ENCODE results near the gene DIAPH3.

Gene DIAPH3

DNA sequence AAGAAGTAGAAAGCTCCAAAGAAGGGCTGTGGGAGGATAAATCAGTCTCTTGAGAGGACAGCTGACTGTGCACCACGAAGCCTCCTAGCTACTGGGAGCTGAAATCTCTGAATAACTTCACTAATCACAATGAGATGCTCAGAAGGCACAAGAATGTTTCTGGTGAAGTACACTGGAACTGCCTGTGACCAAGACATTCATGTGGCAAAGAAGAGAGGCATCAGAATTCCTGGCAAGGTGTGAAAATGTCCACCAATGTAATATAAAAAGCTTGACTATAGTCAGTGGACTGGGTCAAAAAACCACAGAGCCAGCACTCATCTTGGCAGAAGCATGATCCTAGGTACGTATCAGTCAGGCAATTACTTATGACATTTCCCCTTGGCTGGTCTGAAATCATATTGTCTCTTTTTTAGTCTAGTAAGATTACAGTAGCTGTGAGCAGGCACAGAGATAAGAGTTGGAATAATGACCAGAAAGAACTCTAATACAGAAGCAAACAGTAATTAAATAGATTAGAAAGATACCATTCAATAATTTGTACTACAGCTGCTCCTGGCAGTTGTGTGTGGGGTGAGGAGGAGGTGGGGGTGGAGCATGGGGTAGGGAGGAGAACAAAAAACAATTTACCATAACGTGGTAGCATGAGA, 434.7 kb downstream of the DIAPH3 start:
- DNase-seq (ENCODE audit: low spot score), result no peak

DNA sequence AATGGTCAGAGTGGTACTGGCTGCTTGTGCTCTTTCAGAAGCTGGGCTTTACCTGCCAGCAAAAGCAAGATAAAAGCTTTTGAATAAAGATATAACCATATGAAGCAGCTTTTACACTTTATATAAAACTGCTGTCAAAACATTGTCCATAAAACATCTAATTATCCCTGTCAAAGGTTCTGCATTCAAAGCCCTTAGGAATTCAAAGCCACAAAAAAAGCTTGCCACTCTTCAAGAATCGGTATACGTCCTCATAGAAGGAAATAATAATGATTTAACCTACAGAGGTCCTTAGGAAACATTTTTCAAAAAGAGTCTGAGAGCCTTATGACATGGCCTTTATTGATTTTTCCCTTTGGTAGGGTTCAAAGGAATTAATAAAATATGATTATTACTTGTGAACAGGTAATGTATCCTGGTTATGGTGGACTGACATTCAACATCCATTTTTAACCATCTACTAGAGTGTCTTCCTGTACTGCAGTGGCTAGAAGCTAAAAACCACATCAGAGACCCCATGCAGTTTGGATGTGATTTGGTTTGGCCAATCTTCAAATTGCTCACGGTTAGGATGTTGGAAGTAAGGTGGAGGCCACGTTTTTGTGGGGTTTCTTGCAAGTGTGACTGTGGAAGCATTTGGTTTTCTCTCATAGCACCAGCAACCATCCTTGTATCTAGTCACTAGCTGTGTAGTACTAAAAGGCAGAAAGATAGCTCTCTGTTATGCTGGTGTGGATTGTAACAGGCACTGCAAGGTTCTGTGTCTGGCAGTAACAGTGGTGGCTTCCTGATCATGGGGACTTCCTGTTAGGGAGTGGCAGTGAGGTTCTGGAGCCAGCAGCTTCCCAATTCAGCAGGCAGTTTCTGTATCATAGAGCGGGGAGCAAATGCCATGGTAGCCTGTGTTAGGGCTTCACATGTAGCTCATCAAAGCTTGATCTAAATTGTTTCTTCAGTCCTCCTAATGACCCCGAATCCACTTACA, 441.5 kb downstream of the DIAPH3 start:
- DNase-seq (ENCODE audit: low spot score), result no peak

DNA sequence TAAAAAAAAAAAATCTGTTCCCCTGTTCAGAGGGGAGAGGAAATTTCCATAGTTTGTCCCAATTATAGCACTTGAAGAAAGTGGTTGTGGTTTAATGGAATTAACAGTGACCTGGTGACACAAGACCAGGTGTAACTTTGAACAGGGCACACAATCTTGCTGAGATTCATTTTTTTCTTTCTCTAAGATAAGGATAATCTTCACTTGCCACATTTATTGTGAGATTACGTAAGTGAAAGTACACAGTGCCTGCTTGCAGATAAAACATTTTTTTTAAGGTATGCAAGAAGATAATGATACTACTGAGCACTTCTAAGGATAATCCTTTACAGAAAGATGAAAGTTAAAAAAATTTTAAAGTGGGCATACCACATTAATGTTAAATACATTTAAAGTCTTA, 448.1 kb downstream of the DIAPH3 start:
- no peak for DNase-seq (ENCODE audit: low spot score)

DNA sequence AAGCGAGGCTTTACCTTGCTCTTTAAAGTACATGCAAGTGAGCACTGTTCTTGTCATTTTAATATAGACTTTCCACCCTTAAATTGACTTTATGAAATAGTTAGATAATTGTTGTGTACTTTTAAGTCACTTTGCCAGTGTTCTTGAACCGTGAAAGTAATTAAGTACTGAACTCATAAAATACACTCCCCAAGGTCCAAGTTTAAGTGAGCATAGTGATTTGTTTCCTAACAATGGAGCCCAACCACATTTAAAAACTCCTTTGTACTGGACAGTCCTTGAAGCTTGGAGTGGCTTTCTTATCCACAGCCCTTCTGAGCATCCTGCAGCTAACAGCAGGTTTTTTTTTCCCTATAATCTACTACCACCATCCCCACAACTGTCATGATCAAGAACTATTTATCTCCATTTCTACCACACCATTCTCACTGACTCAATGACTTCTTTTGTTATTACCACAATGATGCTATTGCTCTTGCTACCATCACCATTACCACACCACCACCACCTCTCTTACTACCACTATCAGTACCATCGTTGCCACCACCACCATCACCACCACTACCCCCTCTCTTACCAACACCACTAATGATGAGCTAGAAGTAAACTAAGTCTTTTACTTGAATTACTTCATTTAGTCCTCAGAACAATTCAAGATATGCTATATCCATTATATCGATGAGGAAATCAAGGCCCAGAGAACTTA, 452.6 kb downstream of the DIAPH3 start:
- DNase-seq (ENCODE audit: low spot score), result no peak

DNA sequence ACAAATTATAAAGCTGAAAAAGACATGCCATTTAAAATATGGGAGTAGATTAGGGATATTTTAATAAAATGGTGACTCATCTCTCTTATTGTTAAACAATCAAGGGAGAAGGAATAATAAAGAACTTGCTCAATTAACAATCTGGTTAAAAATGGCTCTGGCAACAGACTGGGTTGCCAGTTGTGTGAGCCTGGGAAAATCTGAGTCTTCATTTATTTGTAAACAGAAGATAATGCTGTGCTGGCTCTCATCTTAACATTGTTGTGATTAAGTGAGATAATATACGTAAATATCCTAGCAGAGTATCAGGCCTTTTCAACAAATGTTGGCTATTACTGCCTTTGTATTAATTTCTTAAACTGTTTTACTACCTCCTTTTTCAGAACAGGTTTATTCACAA, 453.3 kb downstream of the DIAPH3 start:
- no peak for DNase-seq (ENCODE audit: low spot score)

DNA sequence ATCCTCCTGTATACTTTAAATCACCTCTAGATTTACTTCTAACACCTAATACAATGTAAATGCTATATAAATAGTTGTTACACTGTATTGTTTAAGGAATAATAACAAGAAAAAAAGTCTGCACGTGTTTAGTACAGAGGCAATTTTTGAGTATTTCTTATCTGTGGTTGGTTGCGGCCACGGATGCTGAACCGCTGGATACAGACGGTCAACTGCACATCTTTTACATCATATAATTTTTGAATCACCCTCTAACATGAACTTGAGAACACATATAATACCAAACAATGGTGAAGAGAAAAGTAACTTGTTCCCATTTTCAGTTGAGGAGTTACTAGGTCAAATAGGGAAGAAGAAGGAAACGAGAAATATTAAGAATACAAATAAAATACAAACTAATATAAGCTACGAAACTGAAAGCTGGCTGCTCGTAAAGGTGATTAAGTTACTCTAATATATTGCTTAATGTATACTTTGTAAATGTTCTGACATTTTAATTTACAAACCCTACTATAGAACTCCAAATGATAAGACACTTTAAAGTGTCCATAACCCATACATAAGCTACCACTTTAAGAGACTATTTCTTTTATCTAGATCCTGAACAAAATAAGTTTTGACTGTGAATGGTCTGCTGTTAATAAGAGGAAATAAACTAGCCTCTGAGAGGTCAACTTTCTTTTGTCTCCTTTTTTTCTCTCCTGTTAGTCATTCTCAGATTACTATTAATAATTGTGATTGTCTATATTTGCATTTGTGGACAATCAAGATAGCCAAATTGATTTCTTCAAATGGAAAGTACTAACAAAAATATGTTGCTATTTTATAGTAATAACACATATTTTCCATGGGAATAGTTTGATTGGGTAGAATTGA, 457.4 kb downstream of the DIAPH3 start:
- no peak for DNase-seq (ENCODE audit: low spot score)

DNA sequence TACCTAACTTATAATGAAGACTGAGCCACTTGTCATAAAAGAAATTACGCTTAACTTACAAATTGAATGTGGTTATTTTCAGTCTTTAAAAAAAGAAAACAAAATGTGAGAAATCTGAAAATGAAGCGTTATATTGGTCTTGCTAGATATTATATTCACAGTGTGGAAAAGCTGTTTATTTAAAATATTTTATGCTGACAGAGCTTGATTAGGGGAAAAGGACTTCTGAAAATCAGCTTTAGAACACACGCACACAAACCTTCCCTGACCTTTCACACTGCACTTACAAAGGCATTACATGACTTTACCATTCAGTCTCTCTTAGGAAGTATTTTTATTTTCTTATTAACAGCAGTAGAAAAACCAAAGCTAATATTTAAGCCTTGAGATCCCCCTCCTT, 461.5 kb downstream of the DIAPH3 start:
- DNase-seq (ENCODE audit: low spot score), result no peak

DNA sequence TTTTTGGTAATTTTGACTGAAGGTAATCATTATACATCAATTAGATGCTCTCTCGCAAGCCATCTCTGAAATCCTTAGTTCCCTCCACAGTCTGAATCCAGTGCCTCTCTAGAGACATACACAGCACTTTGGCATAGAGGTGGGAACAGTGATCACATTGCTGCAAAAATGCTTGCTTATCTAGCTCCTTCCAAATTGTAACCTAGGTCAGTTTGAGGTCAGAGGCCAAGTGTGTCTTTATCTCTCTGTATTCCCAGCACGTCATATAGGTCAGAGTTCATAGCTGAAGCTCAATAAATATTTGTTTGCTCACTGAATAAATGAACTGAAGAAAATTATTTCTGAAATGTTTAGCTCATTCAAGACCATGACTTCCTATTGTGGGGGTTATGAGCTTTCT, 462.5 kb downstream of the DIAPH3 start:
- no peak for DNase-seq (ENCODE audit: low spot score)

DNA sequence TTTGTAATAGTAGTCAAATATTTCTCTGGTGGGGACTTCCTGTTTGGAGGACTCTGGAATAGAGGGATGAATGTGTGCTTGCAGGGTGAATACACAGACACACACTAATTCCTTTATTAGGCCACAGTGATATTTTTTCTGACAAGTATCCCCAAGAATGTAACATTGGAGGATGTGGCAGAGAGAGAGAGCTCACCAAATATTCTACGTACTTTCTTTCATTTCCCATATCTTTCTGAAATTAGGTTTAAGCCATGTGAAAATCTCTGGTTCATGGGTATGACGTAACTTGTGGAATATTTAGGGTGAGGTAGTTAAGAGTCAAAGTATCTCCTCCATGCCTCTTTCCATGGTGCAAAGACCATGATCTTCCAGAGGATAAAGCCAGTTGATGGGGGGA, 463.4 kb downstream of the DIAPH3 start:
- no peak for DNase-seq (ENCODE audit: low spot score)

DNA sequence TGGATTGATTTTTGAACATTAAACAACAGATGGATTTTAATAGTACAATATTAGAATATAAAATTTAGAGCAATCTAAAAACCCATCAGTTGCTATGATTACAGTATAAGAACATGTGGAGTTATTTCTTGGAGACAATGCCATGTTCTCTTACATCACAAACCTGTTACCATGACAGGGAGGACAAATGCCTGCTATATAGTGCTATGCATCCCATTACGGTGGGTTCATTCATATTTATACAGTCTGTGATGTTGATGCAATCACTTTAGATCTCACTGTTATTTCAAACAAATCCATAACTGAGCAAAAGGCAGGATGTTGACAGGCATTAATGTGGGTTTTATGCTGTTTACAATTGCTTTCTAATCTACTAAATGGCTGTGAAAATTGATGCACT, 467.5 kb downstream of the DIAPH3 start:
- DNase-seq (ENCODE audit: low spot score), result no peak

DNA sequence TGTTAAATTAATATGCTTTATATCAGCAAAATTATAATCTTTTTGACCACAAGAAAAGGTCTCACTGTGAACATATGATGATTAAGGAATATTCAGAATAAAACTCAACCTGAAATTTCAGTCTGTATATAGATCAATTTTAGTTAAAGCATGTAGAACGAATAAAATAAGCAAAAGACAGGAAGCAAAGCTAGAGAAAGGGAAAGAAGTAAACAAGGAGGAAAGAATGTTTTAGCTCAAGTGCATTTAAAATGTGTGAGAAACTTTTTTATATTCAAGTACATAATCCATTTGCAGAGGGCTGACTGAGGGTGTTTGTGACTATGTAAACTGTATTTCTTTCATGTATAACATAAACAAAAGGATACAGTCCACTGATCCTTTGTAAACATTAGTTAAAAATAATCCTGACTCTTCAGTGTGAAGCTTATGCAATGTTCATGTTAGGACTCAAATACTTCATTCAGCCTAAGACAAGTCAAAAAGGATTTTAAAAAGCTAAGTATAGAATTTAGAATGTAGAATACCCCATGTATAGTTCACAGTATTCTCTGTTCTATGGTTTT, 472.1 kb downstream of the DIAPH3 start:
- DNase-seq (ENCODE audit: low spot score), result no peak

DNA sequence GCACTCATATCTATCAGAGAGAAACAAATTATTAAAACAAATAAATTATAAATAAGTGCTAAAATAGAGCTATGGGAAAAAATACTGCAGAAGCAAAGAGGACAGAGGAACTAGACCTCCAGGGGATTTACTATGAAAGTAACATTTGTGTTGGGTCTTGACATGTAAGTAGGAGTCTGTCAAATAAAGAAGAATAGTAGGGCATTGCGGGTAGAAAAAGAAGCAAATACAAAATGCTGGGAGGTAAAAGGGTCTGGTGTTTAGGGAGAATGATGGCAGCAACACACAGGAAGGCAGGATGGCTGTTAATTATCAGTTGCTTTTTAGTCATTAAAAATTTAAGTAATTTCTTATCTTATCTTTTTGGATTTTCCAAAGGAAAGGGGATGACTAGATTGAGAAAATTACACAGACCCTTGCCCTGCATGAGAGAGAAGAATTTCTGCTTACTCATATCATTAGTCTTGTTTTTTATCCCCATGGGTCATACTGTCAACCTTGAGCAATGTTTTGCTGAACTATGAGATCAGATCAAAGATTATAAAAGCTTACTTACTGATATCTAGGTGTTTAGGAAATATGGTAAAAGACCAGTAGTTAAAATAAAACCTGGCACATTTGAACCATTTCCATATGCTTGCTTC, 472.7 kb downstream of the DIAPH3 start:
- no peak for DNase-seq (ENCODE audit: low spot score)

DNA sequence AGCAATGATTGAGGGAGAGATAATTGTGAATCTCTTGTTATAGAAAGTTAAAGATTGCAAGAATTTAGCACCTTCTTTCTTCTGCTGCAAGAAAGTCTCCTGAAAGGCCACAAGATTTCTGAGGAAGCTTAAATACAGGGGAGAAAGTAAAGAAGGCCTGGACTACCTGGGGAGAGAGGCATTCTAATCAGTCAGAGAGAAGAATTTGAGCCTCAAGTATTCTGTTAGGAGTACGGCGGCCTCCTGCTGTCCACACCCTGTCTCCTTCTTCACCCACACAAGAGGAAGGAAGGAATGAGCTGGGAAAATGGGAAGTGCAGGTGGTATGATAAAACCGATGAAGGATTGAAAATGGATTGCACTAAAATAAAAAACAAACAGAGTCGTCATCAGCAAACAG, 474.7 kb downstream of the DIAPH3 start:
- no peak for DNase-seq (ENCODE audit: low spot score)

DNA sequence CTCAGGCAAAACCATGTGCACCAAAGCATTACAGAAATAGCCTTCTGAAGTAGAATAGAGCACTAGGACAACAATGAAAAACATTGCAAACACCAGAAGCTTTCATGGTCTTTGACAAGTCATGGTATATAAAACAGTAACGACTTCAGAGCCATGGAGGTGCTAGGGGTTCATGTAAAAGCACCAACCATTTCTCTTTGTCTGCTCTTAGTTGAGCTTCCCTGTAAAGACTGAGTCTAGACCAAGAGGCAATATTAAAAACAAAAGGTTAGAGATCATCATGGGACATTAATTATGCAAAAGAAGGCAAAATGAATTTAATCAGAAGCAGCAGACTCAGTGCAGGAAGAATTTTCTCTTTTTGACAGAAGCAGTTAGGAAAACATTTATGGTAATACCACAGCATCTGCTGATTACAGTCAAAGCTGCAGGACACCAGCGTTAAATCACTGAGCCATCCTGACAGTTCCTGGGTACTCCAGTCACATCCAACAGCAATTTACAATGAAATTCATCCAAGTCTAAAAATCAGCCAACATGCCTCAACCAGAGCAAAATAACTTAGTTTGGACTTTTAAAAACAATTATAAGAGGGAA, 476.8 kb downstream of the DIAPH3 start:
- DNase-seq (ENCODE audit: low spot score), result no peak

DNA sequence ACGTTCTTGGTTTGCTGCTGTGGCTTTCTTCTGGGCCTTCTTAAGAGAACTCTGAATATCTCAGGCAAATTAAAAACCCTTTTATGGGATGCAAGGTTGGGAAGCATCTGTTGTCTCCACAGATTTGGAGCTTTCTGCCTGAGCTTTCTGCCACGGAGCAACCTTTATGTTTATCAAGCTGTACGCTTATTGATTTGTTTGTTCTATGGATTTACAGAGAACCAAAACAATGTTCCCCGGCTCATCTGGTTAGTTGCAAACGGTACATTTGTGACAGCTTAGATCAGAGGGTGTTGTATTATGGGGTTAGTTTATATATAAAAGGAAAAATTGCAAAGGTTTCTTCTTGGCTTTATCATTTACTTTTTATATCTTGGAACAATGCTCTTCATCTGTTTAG, 479.6 kb downstream of the DIAPH3 start:
- no peak for DNase-seq (ENCODE audit: low spot score)

DNA sequence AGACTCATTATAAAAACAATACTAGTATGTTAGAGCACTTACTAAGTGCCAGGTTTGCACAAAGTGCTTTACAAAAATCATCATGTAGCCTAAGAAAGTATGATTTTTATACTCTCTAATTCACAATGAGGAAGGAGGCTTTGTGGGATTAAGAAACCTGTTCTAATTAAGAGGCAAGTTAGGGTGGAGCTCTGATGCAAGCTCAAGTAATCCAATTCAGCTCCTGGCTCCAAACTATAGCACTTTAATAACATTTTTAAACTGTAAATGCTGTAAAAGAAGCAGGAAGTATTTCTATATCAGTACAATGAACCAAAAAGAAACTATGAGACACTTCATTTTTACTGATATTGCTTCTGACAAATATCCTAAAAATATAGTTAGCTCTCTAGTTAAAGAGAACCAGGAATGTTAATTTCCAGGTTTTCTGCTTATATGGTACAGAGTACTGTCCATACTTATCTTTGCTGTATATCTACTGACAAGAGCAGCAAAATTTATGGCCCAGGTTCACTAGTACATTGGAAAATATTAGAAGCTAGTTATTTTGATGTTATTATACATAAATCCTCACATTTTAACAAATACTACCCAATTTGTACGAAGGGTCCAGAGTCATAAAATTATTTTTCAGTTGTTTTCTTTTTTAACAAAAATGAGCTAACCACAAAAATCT, 482.0 kb downstream of the DIAPH3 start:
- DNase-seq (ENCODE audit: low spot score), result no peak

DNA sequence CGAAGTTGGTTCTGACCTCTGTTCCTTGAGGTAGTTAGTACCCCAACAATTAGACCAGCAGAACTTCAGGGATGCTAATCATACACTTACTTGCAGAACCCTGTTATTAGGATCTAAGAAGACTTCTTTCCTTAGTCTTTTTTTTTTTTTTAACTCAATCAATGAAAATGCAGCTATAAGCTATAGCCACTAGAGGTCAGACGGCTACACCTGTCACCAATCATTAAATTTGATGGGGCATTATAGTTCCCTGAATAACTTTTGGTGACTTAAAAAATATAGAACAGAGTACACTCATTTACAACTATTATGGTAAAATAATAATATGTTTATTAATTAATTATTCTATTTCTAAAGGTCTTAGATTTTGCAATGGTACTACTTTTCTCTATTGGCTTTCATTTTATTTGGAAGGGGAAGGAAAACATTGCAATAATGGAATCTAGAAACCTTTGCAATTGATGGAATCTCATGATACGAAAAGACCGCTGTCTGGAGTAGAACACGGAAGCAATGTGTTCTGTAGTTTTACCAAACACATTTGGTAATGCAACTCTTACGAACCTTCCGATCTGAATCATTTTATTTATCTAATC, 483.2 kb downstream of the DIAPH3 start:
- no peak for DNase-seq (ENCODE audit: low spot score)

DNA sequence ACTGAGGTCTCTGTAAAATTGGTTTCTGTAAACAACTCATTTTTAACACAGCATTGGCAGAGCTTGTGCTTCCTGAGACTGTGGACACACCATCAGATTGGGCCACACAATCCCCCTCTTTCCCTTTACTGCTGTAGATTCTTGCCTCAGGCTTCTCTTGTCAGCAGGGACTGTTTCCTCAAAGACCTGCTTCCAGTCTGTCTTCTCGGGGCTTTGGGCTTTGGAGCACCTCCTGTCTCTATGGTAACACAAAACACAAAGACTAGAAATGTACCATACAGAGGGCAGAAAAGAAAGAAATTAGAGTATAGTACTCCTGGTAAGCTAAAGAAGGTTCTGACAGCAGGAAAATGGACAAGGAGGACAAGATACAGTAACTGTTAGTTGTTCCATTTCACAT, 484.5 kb downstream of the DIAPH3 start:
- DNase-seq (ENCODE audit: low spot score), result no peak

DNA sequence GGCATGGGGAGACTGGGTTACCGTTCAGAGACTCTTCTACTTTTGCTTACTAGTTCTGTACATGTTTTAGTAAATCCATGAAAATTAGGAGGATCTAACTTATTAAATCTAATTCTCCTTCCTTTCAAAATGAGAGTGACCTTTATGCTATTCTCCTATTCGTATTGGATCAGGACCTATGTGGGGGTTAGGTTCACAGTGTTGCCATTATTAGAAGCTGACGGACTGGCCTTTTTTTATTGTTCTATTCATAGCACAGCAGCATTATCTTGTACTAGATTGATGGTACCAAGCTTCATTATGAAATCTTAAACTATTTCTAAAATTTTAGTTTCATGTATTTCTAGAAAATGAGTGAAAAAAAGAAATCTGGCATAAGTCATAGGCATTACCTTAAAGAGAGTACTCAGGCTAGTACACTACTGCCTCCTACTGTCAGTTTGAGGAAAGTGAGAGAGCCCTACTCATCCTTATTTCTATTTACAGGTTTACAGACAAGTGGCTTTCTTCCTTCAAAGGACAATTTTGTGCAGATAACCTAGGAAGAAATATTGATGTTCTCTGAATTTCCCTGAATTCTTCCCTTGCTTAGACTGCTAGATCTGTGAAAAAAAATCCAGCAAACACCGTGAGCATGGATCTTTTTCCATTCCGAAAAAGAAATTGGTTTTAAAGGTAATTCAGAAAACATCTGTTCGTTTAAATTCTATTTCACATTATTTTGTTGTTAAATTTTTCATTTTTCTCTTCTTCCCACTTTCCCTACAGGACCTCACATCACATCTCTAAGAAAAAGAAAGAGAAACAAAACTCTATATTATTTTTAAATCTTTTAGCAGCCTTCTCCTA, 485.5 kb downstream of the DIAPH3 start:
- peak; percentile 61 for DNase-seq (ENCODE audit: low spot score)

Data from Ammon's horn (tissue), 1 donor.